ENCODE measurements around the gene CCDC15. TPM values are rescaled to one million over a fixed set of nuclear protein-coding genes. Genes with fewer than 3 reads are reported as not detected.

The CCDC15 gene
- total and polyA plus RNA-seq, 7 experiments from 2014 or later = 1.5 to 4.7 (median 2.5) TPM

GRCh38 chr11:125001079-125001778, 47.2 kb downstream of the CCDC15 start:
- Histone ChIP-seq H3K4me1 (ENCODE audit: control insufficient read depth in 2 of 2, insufficient read depth in 2 of 2, low read length in 2 of 2) (no peaks in the 10 kb centered on the region), H3K36me3 (ENCODE audit: control insufficient read depth in 2 of 3, insufficient read depth in 3 of 3, low read length in 3 of 3) (peaks cover 0 to 4% (median 0%) of the 10 kb centered on the region in 3 experiments), H3K27ac (ENCODE audit: low read depth, low read length) (no peak overlapping the region), H3K9me3 (ENCODE audit: control insufficient read depth in 2 of 3, low read length in 3 of 3) (no peaks in the 10 kb centered on the region), H3K4me3 (ENCODE audit: low read length) (no peak overlapping the region), H3K27me3 (ENCODE audit: control insufficient read depth in 2 of 2, insufficient read depth in 2 of 2, low read length in 2 of 2) (no peaks in the 10 kb centered on the region)
- intact Hi-C loops (cut with micrococcal nuclease) = no loop called here
- no peaks in the 10 kb centered on the region for H3K4me1 Mint-ChIP-seq
- H3K4me3 Mint-ChIP-seq = no peak overlapping the region
- DNase-seq (no peak), ATAC-seq (no peak)
- CTCF ChIA-PET = no interaction called here
- peaks cover 19 to 62% (median 44%) of the 10 kb centered on the region in 5 donors for H3K36me3 Mint-ChIP-seq
- POLR2A ChIA-PET = no interaction called here
- peaks cover 0 to 23% (median 10%) of the 10 kb centered on the region in 11 donors for H3K9me3 Mint-ChIP-seq
- H3K27me3 Mint-ChIP-seq = no peaks in the 10 kb centered on the region
- H3K27ac Mint-ChIP-seq = no peak overlapping the region

- ATAC-seq (no peak), DNase-seq (no peak)
- Histone ChIP-seq H3K27me3 (ENCODE audit: control insufficient read depth in 2 of 2, insufficient read depth in 2 of 2, low read length in 2 of 2) (no peaks in the 10 kb centered on the region), H3K4me1 (ENCODE audit: control insufficient read depth in 2 of 2, insufficient read depth in 2 of 2, low read length in 2 of 2) (no peaks in the 10 kb centered on the region), H3K27ac (ENCODE audit: low read depth, low read length) (no peak overlapping the region), H3K9me3 (ENCODE audit: control insufficient read depth in 2 of 3, low read length in 3 of 3) (no peaks in the 10 kb centered on the region), H3K36me3 (ENCODE audit: control insufficient read depth in 2 of 3, insufficient read depth in 3 of 3, low read length in 3 of 3) (peaks cover 0 to 4% (median 0%) of the 10 kb centered on the region in 3 experiments), H3K4me3 (ENCODE audit: low read length) (no peak overlapping the region)
- Mint-ChIP-seq H3K4me1 (no peaks in the 10 kb centered on the region), H3K27ac (no peak overlapping the region), H3K9me3 (peaks cover 0 to 26% (median 11%) of the 10 kb centered on the region in 11 donors), H3K4me3 (no peak overlapping the region), H3K36me3 (peaks cover 17 to 62% (median 46%) of the 10 kb centered on the region in 5 donors), H3K27me3 (no peaks in the 10 kb centered on the region)
- ChIA-PET POLR2A (no interaction called here), CTCF (no interaction called here)
- intact Hi-C loops (cut with micrococcal nuclease) = no loop called here
These were observed 47.8 kb downstream of the CCDC15 start for GRCh38 chr11:125001849-125002248.

GRCh38 chr11:125005491-125005890, 51.5 kb downstream of the CCDC15 start:
- POLR2A ChIA-PET = no interaction called here
- no peak for DNase-seq
- CTCF ChIA-PET = no interaction called here

GRCh38 chr11:125016413-125016812, 62.4 kb downstream of the CCDC15 start:
- peaks cover 0 to 12% (median 0%) of the 10 kb centered on the region in 11 donors for H3K9me3 Mint-ChIP-seq
- Histone ChIP-seq H3K27me3 (ENCODE audit: control insufficient read depth in 2 of 2, insufficient read depth in 2 of 2, low read length in 2 of 2) (no peaks in the 10 kb centered on the region), H3K4me3 (ENCODE audit: low read length) (no peak overlapping the region), H3K36me3 (ENCODE audit: control insufficient read depth in 2 of 3, insufficient read depth in 3 of 3, low read length in 3 of 3) (no peaks in the 10 kb centered on the region), H3K9me3 (ENCODE audit: control insufficient read depth in 2 of 3, low read length in 3 of 3) (no peaks in the 10 kb centered on the region), H3K27ac (ENCODE audit: low read depth, low read length) (no peak overlapping the region), H3K4me1 (ENCODE audit: control insufficient read depth in 2 of 2, insufficient read depth in 2 of 2, low read length in 2 of 2) (no peaks in the 10 kb centered on the region)
- DNase-seq (no peak), ATAC-seq (no peak)
- intact Hi-C loops (cut with micrococcal nuclease) = no loop called here
- no peaks in the 10 kb centered on the region for H3K27me3 Mint-ChIP-seq
- peak overlapping the region in 3 of 9 donors; percentile 13 to 43 (median 23) for H3K27ac Mint-ChIP-seq
- no peak overlapping the region for H3K4me3 Mint-ChIP-seq
- ChIA-PET CTCF (no interaction called here), POLR2A (interaction anchor here (0.7 kb wide), 1 partner anchor 208 kb away, joined by 3 read pairs; no protein-coding TSS in a partner anchor)
- H3K36me3 Mint-ChIP-seq = peaks cover 2 to 22% (median 7%) of the 10 kb centered on the region in 5 donors
- H3K4me1 Mint-ChIP-seq = peaks cover 0 to 10% (median 0%) of the 10 kb centered on the region in 7 donors

More at GRCh38 chr11:125005491-125005890, 51.5 kb downstream of the CCDC15 start:
- ATAC-seq = no peak
- intact Hi-C loops (cut with micrococcal nuclease) = no loop called here
- Mint-ChIP-seq H3K9me3 (peaks cover 0 to 26% (median 13%) of the 10 kb centered on the region in 11 donors), H3K27ac (no peak overlapping the region), H3K4me1 (no peaks in the 10 kb centered on the region), H3K27me3 (no peaks in the 10 kb centered on the region), H3K4me3 (no peak overlapping the region), H3K36me3 (peaks cover 20 to 76% (median 68%) of the 10 kb centered on the region in 5 donors)
- Histone ChIP-seq H3K27ac (ENCODE audit: low read depth, low read length) (no peak overlapping the region), H3K4me3 (ENCODE audit: low read length) (no peak overlapping the region), H3K9me3 (ENCODE audit: control insufficient read depth in 2 of 3, low read length in 3 of 3) (no peaks in the 10 kb centered on the region), H3K36me3 (ENCODE audit: control insufficient read depth in 2 of 3, insufficient read depth in 3 of 3, low read length in 3 of 3) (peaks cover 0 to 4% (median 0%) of the 10 kb centered on the region in 3 experiments), H3K27me3 (ENCODE audit: control insufficient read depth in 2 of 2, insufficient read depth in 2 of 2, low read length in 2 of 2) (no peaks in the 10 kb centered on the region), H3K4me1 (ENCODE audit: control insufficient read depth in 2 of 2, insufficient read depth in 2 of 2, low read length in 2 of 2) (no peaks in the 10 kb centered on the region)

GRCh38 chr11:125020342-125020741, 66.3 kb downstream of the CCDC15 start:
- Mint-ChIP-seq H3K27me3 (no peaks in the 10 kb centered on the region), H3K4me3 (no peak overlapping the region), H3K36me3 (peaks cover 0 to 3% (median 0%) of the 10 kb centered on the region in 5 donors), H3K4me1 (peaks cover 0 to 10% (median 0%) of the 10 kb centered on the region in 7 donors), H3K9me3 (no peaks in the 10 kb centered on the region), H3K27ac (no peak overlapping the region)
- no peaks in the 10 kb centered on the region for H3K27me3 ChIP-seq (ENCODE audit: control insufficient read depth in 2 of 2, insufficient read depth in 2 of 2, low read length in 2 of 2)
- ATAC-seq = no peak
- no peaks in the 10 kb centered on the region for H3K36me3 ChIP-seq (ENCODE audit: control insufficient read depth in 2 of 3, insufficient read depth in 3 of 3, low read length in 3 of 3)
- CTCF ChIA-PET = no interaction called here
- H3K9me3 ChIP-seq (ENCODE audit: control insufficient read depth in 2 of 3, low read length in 3 of 3) = no peaks in the 10 kb centered on the region
- intact Hi-C loops (cut with micrococcal nuclease) = no loop called here
- no peak for DNase-seq
- H3K4me3 ChIP-seq (ENCODE audit: low read length) = no peak overlapping the region
- no peak overlapping the region for H3K27ac ChIP-seq (ENCODE audit: low read depth, low read length)
- POLR2A ChIA-PET = no interaction called here
- no peaks in the 10 kb centered on the region for H3K4me1 ChIP-seq (ENCODE audit: control insufficient read depth in 2 of 2, insufficient read depth in 2 of 2, low read length in 2 of 2)

GRCh38 chr11:125022551-125022950, 68.5 kb downstream of the CCDC15 start:
- H3K27me3 Mint-ChIP-seq = no peaks in the 10 kb centered on the region
- Histone ChIP-seq H3K4me3 (ENCODE audit: low read length) (no peak overlapping the region), H3K27me3 (ENCODE audit: control insufficient read depth in 2 of 2, insufficient read depth in 2 of 2, low read length in 2 of 2) (no peaks in the 10 kb centered on the region), H3K36me3 (ENCODE audit: control insufficient read depth in 2 of 3, insufficient read depth in 3 of 3, low read length in 3 of 3) (no peaks in the 10 kb centered on the region), H3K9me3 (ENCODE audit: control insufficient read depth in 2 of 3, low read length in 3 of 3) (no peaks in the 10 kb centered on the region), H3K27ac (ENCODE audit: low read depth, low read length) (no peak overlapping the region), H3K4me1 (ENCODE audit: control insufficient read depth in 2 of 2, insufficient read depth in 2 of 2, low read length in 2 of 2) (no peaks in the 10 kb centered on the region)
- ChIA-PET POLR2A (no interaction called here), CTCF (no interaction called here)
- no peaks in the 10 kb centered on the region for H3K4me1 Mint-ChIP-seq
- DNase-seq = no peak
- H3K36me3 Mint-ChIP-seq = peaks cover 0 to 9% (median 1%) of the 10 kb centered on the region in 5 donors
- intact Hi-C loops (cut with micrococcal nuclease) = no loop called here
- no peaks in the 10 kb centered on the region for H3K9me3 Mint-ChIP-seq
- ATAC-seq = no peak
- no peak overlapping the region for H3K4me3 Mint-ChIP-seq
- H3K27ac Mint-ChIP-seq = no peak overlapping the region

GRCh38 chr11:125025968-125026367, 72.0 kb downstream of the CCDC15 start:
- Mint-ChIP-seq H3K36me3 (peaks cover 5 to 38% (median 27%) of the 10 kb centered on the region in 5 donors), H3K27ac (no peak overlapping the region), H3K4me1 (no peaks in the 10 kb centered on the region), H3K4me3 (no peak overlapping the region), H3K9me3 (peaks cover 0 to 11% (median 2%) of the 10 kb centered on the region in 11 donors), H3K27me3 (no peaks in the 10 kb centered on the region)
- no peak overlapping the region for H3K4me3 ChIP-seq (ENCODE audit: low read length)
- H3K36me3 ChIP-seq (ENCODE audit: control insufficient read depth in 2 of 3, insufficient read depth in 3 of 3, low read length in 3 of 3) = no peaks in the 10 kb centered on the region
- no peak overlapping the region for H3K27ac ChIP-seq (ENCODE audit: low read depth, low read length)
- no peaks in the 10 kb centered on the region for H3K9me3 ChIP-seq (ENCODE audit: control insufficient read depth in 2 of 3, low read length in 3 of 3)
- H3K4me1 ChIP-seq (ENCODE audit: control insufficient read depth in 2 of 2, insufficient read depth in 2 of 2, low read length in 2 of 2) = no peaks in the 10 kb centered on the region
- DNase-seq = no peak
- no peak for ATAC-seq
- CTCF ChIA-PET = no interaction called here
- intact Hi-C loops (cut with micrococcal nuclease) = no loop called here
- POLR2A ChIA-PET = no interaction called here
- H3K27me3 ChIP-seq (ENCODE audit: control insufficient read depth in 2 of 2, insufficient read depth in 2 of 2, low read length in 2 of 2) = no peaks in the 10 kb centered on the region

Measured in naive thymus-derived CD4-positive, alpha-beta T cell (primary cell).